HTERT RPE-1 (cell line): ENCODE results near the gene PGM2L1.
"Not testable (repeated sequence)": the region's sequence is repeated elsewhere in the genome, so short reads cannot be mapped to it uniquely, and the experiment has no call there.

Source experiments
- in situ Hi-C: fragments of 300-500 bp; cut with MboI; formaldehyde crosslinking; loops from 4 replicates; pipeline ENCODE4 v1.14.3; 2020; ENCODE audit warnings: low sequenced_read_pairs

The PGM2L1 gene

DNA sequence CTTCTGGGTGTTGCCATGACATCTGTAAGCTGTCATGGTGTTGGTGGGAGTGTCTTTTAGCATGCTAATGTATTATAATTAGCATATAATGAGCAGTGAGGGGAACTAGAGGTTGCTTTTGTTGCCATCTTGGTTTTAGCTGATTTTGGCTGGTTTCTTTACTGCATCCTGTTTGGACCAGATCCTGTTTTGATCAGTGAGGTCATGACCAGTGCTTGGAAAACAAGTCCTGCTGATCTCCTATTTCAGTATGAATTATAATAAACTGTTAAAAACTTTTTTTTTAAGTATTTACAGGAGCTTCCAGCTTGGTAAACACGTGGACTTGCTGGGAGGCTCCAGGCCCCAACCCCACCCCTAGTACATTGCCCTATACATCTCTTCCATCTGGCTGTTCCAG lies 56.3 kb downstream of the PGM2L1 start:
- in situ Hi-C loops = no loop called here

DNA sequence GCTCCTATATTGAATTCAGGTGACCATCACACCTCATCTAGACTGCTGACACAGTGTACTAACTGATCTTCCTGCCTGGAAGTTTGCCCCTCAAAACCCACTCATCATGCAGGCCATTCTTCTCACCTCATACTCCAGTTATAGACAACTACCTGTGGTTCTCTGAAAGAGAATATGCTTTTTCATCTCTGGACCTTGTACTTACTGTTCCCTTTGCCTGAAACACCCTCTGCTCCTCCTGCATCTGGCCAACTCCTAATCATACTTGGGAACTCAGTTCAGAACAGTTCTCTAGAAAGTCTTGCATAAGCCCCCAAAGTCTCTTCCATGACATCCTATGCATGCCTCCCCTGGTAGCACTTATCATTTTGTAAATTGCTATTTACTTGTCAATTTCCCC lies 58.6 kb downstream of the PGM2L1 start:
- in situ Hi-C loops = no loop called here

DNA sequence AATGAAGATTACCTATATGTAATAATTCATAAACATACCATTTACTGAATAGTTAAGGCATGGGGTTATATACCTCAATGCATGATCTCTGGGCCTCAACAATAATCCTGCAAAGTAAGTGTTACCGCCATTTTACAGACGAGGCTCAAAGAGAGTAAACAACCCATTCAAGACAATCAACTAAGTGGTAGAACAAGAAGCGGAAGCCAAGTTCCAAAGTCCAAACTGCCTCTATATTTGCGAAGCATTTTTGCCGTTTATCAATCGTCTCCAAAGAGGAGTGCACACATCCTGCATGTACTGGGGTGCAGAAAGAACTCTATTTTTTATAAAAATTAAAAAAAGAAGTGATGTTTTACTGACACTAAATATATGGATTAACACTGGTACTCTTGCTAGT lies 59.3 kb downstream of the PGM2L1 start:
- in situ Hi-C loops = no loop called here

DNA sequence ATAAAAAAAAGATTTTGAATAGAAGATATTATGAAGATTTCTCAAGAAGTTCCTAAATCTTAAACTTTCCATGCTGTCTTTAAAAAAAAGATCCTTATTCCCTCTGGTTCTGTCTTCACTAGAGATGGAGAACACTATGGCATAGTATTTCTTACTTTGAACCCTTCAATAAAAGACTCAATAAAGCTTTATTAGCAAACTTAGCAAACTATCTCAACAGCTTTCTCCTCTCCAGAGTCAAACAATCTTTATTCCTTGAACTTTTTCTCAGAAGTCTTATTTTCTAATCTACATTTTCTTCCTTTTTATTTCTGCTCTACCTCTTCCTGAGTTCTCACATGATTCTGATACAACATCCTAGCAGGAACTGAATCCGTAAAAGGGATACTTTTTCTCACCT lies 65.0 kb downstream of the PGM2L1 start:
- in situ Hi-C loops = no loop called here

DNA sequence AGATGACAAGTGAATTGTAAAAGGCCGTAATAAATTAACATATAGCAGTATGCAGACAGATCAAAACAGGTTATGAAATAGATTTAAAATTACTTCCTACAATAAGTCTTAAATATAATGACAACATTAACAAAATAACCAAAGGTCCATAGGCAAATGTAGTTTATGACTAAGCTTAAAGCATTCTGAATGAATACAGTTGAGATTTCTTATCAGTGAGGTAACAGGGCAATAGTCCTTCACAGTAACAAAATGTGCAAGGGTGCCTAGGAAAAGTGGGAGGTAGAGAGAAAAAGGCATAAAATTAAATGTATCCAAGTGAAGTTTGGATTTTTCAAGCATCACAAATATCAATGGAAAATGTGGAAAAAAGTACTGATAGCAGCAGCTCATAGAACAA lies 65.9 kb downstream of the PGM2L1 start:
- in situ Hi-C loops = no loop called here

DNA sequence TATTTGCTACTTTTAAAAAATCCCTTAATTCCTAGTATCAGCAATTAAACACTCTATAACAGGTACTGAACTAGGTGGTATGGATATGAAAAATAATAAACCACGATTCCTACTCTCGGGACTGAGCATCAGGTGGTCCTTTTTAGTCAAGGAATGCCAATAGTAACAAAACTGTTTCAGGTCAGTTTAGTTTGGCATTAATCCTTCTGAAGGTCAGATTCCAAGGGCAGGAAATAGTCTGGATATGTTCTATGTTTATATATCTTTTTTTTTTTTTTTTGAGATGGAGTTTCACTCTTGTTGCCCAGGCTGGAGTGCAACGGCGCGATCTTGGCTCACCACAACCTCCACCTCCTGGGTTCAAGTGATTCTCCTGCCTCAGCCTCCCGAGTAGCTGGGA lies 67.2 kb downstream of the PGM2L1 start:
- in situ Hi-C loops = not testable (repeated sequence)

DNA sequence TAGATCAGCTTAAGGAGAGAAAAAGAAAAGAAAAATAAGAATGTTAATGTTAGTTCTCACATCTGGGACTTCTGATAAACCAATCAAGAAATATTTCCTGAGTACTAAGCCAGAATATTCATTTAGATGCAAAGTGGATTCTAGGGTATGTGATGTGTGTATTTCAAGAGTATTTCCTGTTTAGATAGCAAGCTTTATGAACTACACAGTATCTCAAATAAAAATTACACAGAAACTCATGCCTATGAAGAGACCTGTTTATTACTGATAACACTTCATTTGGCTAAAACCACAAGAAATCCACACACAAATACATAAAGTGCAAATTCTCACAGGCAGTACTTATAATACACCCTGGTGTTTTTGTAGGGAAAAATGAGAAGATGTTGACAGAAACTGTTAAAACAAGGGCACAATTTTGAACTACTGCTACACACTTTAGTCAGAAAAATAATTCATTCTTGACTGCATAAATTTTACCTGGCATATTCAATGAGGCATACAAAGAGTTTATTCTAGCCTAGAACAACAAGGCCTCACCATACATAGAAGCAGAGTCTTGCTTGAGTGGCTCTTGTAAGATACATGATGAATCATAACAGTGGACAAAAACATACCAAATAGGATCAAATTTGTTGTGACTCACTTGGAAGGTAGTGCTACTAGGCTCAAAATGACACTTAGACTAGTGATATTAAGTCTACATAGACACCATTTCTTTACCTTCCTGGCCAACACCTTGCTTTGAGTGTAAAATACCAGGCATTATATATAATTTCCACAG lies 68.0 kb downstream of the PGM2L1 start:
- in situ Hi-C loops = no loop called here

DNA sequence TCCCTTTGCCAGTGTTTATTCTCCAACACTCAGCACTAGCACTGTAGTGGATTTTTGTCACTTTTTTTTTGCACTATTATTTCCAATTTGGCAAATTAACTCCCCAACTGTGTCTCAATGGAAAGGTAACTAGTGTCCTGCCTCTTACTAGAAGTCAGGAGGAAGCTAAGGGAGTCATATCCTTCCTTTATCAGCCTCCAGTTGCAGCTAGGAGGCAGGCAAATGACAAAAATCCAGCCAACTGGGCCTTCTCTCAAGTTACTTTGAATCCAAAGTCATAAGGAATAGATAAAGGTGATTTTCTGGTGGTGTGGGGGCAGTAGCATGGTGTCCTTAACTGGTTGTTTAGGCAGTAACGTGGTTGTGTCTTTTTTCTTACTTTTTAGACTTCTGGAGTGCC lies 71.2 kb downstream of the PGM2L1 start:
- in situ Hi-C loops = no loop called here

DNA sequence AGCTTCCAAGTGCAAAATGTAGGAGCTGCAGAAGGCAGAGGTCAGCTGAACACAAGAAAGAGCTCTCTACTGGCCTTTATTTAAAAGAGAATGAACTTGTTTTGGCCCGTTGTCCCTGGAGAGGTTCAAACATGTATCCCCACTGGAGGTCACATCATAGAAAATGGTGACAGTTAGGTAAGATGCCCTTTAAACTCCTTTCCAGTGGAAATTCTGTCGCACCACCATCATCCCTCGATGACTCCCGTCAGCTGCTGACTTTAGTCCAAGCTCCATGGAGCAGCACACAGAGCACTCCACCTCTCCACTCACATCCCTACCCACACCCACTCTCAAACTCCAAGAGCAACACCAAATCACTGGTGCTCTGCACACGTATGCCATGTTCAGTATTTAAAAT lies 71.6 kb downstream of the PGM2L1 start:
- in situ Hi-C loops = no loop called here

DNA sequence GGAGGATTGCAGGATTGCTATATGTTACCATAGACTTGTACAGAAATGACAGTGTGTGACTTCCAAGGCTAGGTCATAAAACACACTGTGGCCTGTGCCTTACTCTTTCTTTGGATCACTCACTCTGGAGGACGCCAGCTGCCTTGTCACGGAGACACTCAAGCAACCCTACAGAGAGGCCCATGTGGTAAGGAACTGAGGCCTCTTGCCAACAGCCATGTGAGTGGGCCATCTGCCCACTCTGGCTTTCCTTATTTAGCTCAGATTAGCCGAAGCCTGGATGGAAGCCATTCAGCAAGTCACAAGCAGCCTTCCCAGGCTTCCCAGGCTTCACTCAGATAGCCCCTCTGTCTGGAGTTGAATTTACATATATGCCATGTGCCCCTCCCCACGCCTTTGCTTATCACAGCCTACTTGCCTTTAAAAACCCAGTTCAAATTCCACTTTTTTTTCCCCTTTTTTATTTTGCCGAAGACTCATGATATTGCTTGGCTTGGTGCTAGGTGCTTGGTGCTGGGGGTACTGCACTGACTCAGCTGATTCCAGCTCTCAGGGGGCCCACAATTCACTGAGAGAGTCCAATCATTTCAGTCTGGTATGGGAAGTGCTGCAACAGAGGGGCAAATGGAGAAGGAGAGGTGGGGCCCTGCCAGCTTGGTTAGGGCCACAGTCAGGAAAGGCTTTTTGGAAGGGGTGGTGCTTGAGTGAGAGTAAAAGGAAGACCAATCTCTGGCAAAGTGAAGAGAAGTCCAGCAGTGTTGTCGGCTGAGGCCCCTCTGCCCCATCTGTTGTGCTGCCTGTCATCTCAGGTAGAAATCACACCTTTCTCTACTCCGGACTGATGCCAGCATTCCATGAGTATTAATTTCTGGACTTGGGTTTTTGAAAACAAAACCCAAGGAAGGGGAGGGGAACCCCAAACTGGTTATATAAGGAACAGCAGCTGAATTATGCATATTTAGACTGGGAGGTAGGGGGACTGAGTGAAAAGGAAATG lies 72.3 kb downstream of the PGM2L1 start:
- in situ Hi-C loops = no loop called here

DNA sequence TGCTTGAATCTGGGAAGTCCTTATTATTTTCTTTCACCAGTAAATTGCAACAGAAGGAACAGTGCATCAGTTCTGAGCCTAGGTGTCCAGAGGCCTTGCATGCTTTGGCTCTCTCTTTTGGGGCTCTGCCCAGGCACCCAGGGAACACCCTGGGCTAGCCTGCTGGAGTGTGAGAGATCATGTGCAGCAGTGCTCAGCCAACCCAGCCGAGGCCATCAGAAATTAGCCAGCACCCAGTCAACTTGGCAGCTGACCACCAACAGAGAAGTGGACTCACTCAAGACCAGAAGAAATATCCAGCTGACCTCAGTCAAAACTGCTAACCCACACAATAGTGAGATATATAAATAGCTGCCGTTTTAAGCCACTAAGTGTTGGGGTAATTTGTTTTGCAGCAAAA lies 75.6 kb downstream of the PGM2L1 start:
- in situ Hi-C loops = no loop called here

DNA sequence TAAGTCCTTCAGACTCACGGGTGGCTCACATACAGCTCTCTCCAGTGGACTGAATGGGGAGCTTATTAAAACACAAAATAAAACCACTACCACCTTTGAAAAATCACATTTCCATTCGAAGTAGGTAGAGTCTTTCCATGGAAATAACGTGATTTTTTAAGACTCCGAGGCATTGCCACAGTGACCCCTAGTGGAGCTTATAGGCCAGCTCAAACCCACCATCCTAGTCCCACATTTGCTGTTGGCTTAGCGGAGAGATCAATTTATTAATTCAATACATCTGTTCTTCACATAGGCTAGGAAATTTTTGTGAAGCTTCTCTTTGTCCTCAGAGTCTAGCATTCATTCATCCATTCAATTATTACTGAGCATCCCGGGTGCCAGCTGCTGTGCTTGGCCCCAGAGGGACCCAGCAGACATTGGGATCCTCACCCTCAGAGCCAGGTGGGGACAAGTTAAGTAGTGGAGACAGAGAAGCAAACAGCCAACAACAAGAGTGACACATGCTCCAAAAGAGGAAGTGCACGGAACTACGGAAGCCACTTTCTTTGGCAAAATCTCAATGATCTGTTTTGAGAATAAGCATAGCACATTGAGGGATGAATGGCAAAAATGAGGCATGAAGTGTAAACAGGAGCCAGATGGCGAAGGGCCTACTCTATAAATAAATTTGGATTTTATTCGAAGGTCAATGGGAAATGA lies 76.6 kb downstream of the PGM2L1 start:
- in situ Hi-C loops = no loop called here

DNA sequence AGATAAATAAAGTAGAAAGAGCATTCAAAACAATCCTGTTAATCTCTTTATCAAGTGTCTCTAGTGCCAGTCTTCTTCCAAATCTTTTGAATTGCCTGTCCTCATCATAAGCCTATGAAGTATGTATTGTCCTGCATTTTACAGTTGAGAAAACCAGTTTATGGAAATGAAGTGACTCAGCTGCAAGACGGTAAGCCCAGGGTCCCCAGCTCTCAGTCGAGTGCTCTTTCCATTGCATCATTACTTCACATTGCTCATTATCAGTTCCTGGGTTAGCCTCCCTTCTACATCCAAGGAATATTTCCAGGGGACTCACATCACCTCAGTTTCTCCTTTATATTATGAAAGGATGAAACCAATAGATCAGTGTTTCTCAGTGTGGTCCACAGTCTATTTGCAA lies 77.7 kb downstream of the PGM2L1 start:
- in situ Hi-C loops = no loop called here

DNA sequence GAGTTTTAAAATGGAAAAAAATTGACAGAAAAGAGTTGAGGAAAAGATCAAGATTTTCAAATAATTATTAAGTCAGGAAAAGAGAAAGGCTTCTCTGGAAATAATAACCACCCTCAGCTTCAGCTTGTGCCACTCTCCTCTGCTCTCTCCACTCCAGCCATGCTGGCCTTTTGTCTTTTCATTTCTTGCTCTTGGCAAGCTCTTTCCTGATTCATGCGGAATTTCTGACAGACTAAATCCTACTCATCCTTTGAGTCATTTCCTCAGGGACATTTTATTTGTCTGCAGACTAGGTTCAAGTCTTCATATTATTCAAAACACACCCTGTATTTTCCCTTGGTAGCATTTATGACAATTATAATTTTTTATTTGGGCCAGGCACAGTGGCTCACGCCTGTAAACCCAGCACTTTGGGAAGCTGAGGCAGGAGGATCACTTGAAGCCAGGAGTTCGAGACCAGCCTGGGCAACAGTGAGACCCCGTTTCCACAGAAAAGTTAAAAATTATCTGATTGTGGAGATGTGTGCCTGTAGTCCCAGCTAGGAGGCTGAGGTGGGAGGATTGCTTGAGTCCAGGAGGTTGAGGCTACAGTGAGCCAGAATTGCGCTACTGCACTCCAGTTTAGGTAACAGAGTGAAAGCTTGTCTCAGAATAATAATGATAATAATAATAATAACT lies 79.0 kb downstream of the PGM2L1 start:
- in situ Hi-C loops = no loop called here

DNA sequence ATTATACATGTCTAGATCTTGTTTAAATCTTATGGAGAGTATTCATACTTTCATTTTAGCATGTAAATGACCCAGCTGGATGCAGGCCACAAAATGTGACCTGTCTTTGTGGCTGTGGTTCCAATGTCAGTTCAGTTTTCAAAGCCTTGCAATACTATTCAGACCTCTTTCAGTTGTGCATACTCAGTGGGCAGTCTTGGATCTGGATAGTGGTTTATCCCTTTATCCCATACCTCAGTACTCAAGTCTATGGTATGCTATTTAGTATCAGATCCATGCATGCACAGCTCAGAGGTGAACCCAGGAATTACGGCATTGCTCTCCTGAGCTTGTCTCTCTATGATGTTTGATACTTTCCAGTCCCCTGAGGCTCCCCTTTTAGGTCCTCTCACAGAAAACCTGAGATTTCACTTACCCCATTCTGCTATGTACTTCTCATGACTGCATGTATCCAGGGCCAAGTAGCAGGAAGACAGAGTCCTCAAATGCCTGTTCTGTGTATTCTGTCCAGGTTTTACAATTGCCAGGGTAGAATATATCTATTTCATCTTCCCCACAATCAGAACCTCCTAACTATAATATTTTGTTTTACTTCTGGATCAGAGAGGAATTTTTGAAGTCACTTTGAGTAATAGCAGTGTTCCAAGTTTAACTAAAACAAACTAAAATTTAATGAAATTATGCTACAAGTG lies 79.8 kb downstream of the PGM2L1 start:
- in situ Hi-C loops = no loop called here

DNA sequence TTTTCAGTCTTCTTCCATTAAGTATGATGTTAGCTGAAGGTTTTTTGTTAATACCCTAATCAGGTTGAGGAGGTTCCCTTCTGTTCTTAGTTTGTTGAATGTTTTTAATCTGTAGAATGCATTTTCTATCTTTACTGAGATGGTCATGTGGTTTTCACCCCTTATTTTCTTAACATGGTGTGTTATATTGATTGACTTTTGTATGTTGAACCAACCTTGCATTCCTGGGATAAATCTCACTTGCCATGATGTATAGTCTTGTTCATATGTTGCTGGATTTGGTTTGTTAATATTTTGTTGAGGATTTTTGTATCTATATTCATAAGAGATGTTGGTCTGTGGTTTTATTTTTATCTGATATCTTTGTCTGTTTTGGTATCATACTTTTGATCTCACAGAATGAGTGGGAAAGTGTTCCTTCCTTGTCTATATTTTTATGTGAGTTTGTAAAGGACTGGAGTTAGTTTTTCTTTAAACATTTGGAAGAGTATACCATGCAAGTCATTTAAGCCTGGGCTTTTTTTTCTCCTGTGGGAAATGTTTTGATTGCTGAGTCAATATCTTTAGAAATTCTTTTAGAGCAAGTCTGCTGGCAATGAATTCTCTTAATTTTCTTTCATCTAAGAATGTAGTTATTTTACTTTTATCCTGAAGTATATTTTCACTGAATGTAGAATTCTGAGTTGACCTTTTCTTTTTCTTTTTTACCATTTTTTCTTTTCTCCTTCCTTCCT lies 81.3 kb downstream of the PGM2L1 start:
- in situ Hi-C loops = no loop called here

DNA sequence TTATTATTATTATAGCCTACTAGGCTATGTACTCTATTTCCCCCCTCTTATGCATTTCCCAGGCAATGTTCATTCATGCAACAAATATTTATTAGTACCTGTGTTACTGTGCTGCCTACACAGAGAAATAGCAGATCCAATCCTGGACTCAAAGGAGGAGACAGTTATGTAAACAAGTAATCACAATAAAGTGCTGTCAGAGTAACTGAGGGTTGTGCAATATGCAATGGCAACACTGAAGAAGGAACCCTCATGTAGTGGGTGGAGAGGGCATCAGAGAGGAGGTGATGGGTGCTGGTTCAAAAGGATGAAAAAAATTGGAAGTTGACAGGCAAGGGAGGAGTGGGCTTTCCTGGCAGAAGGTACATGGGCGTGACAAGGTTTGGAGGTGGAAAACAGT lies 85.9 kb downstream of the PGM2L1 start:
- in situ Hi-C loops = no loop called here

DNA sequence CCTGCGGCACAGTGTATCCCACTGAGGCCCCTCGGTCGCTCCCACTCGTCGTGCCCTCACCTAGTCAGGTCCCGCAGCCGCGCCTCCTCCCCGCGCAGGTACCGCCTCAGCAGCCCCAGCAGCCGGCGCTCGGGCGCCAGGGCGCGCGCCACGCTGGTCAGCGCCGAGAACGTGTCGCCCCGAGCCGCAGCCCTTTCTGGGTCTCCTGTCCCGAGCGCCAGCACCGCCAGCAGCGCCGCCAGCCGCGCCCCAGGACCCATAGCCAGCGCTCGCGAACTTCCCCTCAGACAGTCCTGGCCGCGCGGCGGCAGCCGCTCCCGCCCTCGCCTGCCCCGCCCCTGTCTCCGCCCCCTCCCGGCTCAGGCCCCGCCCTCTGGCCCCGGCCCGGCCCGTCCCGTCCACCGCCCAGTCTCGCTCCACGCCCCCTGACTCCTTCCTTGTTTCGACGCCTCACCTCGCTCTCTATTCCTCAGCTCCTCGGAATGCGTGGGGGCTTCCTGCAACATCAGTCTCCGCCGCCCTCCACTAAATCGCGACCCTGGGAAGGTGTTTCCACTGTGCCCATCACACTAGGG lies 86.8 kb downstream of the PGM2L1 start, which contains the start of gene P4HA3:
Gene P4HA3, minus strand, starts transcription at position 289 of the 575 bp plus-strand sequence. Its CDS starts 29 bp downstream, at position 260.
- in situ Hi-C loops = no loop called here

DNA sequence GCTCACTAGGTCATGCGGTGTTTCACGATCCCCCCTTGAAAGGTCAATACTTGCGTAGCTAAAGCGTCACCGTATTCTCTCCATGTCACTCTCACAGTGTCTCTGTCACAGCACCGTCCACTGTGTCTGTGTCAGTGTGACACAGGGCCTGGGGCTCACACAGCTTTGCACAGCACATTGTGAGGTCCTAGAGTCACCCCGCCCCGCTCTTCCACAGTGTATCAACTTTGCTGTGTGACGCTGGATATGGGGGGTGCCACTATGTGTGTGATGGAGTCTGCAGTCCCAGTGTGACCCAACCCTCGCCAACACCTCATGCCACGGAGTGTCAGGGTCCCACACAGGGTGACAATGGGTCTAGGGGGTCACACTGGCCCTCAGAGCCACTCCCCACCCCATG lies 87.4 kb downstream of the PGM2L1 start:
- in situ Hi-C loops = no loop called here
